Renal cortex interstitium (tissue), 11 donors: ENCODE results near the gene FES. TPM values are rescaled to one million over a fixed set of nuclear protein-coding genes. Genes with fewer than 3 reads are reported as not detected.

ENCODE experiments used
- DNase-seq, 11 donors: peaks; one replicate each; pipeline ENCODE4 v3.0.0-alpha.2; 2013; ENCODE audit warnings: low read depth in 9 of 11, low spot score in 4 of 11; ENCODE audit errors: extremely low read depth in 1 of 11
- polyA plus RNA-seq, 3 donors: library from polyadenylated mRNA; unstranded; fragments of 120-200 nt; gene quantifications; one replicate each; pipeline ENCODE4 v1.2.1, GENCODE V29; 2013; ENCODE audit not compliant: insufficient read length in 3 of 3

Gene FES
- polyA plus RNA-seq, 3 donors: 11.3 to 20.4 (median 18.9) TPM

DNA sequence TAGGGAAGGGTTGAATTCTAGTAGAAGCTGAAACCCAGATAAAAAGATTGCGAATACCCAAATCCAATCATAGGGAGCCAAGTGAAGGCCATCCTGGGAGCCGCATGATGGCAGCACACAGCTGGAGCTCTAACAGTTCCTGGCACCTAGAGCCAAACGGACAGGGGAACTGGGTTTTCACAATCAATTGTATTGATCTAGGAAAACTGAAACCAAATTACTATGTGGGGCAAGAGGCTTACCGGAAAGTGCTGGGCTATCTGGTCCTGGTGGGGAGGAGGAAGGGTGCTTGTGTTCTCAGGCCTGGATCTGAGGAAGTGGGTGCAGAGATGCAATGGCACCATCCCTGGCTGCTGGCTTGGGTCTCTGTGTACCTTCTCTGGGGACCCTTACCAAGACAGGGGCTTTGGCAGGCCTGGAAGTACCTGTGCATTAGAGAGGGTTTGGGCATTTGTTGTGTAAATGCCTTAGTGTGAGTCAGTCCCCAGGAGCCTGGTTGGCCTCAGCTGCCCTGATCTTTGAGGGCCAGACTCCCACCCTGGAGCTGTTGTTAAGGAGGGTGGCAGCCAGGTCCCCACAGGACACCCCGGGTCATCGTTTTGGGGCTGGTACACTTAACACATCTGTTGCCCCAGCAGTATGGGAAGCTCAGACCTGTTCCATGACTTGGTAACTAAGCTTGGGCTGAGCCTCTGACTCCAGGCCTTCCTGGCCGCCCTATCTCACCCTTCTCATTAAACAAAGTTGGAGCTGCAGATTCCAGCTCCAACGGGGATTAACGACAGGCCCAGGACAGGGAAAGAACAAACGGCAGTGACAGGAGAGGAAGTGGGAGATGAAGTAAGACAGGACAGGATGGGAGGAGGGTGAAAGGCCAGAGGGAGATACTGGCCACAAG lies 24.8 kb upstream of the FES start:
- DNase-seq: no peak

- no peak for DNase-seq
Measured at GRCh38 chr15:90860450-90860849, 23.9 kb upstream of the FES start.

DNA sequence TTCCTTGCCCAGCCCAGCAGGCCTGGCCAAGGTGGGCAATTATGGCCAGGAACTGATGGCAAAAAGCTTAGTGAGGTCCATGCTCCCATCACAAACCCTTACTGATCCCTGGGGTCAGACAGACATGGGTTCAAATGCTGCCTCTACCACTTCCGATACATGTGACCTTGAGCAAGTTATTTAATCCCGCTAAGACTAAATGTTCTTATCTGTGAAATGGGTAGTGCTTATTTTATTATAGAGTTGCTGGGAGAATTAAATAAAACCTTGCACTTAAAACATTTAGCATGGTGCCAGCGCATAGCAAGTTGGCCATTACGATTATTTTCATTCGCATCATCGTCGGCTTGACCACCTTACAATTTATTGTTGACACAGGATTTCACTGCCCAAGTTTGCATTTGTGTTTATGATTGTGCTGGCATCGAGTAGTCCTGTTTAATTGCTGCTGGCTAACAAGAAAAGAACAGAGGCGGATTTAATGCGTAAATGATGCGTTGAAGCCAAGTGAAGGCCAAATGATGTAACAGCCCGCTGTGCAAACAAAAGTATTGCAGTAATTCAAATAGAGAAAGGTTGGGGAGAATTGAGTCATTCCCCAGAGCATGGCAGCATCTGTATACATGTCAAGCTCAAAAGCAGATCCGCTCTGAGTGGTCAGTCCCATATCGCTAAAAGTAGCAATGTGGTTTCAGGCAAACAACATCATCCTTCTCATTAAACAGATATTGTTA lies 23.2 kb upstream of the FES start:
- DNase-seq: no peak

DNA sequence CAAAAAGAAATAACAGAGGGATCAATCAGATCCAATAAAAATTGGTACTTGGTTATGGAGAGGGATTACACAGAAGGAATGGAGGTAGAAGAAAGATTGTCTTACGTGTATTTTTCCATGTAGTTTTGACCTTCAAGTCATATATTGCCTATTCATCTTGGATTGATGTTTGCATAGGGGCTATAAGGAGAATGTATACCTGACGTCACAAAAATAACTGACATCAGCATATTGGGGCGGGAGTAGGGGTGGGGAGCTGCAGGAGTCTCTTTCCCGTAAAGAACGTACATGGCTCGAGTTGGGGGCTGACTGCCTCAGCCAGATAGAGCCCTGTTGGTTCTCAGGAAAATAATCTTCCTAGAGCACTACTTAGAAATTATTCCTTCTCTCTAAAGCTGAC lies 21.8 kb upstream of the FES start:
- DNase-seq: no peak

- no peak for DNase-seq
Measured at GRCh38 chr15:90862964-90863778, 21.1 kb upstream of the FES start.

GRCh38 chr15:90863987-90864386 lies 20.3 kb upstream of the FES start:
- no peak for DNase-seq

GRCh38 chr15:90864507-90864906 lies 19.8 kb upstream of the FES start:
- DNase-seq: no peak

DNA sequence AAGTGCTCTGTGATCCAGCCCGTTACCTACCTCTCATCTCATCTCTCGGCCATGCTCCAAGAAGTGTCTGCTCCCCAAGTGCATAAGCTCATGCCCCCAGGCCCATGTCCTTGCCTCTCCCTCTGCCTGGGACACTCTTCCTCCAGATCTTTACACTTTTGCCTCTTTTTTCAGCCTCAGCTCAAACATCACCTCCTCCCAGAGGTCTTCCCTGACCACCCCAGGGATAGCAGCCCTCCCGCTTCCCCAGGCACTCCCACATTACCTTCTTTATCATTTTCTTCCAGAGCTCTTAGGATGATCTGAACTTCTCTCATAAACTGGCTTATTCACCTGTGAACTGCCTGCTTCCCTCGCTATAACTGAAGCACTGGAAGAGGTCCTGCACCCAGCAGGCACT lies 18.6 kb upstream of the FES start:
- DNase-seq: no peak

DNA sequence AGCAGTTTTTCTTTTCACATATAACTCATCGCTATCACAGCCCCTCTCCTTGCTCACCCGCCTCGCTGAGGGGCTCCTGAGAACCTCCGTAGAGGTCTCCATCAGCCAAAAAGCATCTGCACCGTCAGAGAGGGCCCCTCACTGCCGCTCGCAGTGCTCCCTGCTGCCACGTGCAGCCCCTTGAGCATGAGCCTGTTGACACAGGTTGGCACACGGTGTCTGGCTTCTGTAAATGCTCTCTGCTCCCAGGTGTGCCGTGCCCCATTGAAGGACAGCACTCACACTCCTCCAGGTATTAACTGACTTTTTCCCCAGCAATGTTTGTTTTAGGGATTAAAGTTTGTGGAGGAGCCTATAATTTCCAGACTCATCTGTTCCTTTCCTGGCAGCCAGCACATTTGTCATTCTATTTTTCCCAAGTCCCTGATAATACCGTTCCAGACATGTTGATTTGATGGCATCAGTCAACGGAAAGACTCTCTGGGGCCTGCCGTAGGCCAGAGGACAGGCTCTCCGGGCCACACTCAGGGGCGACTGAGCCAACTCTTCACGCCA lies 18.1 kb upstream of the FES start:
- DNase-seq: no peak

GRCh38 chr15:90866800-90867199 lies 17.5 kb upstream of the FES start:
- no peak for DNase-seq

GRCh38 chr15:90868261-90868689 lies 16.0 kb upstream of the FES start, which contains the start of gene FURIN:
FURIN (plus strand) TSS chr15:90868588; CDS start chr15:90875741, 7,153 bp downstream.
- no peak for DNase-seq

DNA sequence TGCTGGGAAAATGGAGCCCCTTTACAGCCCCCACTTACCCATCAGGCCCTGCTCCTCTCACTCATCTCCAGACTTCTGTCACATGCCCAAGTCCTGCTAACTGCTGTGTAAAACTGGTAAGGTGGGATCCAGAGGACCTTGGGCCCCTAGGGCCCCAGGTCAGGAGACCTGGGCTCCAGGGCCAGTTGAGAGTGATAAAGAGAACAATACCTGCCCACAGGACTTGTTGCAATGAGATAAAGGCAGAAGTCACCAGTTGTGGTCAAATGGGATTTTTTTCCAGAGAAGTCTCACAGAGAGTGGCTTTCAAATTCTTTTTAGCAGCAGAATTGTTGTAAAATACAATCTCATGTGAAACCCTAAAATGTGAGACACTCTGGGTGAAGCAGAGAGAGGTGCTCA lies 15.2 kb upstream of the FES start:
- no peak for DNase-seq

DNA sequence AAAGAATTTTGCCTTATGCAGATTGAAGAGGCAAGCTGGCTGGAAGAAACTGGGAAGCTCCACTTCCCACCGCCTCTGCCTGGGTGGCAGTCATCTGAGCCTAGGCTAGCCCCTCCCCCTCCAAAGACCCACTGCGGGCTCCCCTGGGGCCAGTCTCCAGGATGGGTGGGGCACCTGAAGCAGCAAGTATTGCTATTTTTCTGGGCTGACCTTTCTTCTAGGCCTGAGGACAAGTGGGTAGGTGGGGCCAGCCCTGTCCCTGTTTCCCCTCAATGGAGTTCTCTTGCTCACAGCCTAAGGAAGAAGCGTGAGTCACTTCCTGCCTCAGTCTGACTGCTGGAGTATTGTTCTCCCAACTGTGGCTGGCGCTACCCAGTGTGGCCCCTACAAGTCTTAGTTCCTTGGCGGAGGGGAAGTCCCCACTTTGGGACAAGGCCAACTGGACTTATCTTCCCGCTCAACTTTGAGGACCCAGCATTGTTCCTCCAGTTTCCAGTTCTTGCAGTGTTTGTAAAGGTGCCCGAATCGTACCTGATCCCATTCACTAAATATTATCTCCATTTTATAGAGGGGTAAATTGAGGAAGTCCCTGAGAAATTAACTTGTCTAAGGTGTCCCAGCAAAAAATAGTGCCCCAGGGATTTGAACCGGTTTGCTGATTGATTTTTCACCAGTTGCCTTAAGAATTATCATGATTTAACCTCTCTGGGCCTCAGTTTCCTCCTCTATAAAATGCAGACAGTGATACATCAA lies 14.5 kb upstream of the FES start:
- DNase-seq: no peak

DNA sequence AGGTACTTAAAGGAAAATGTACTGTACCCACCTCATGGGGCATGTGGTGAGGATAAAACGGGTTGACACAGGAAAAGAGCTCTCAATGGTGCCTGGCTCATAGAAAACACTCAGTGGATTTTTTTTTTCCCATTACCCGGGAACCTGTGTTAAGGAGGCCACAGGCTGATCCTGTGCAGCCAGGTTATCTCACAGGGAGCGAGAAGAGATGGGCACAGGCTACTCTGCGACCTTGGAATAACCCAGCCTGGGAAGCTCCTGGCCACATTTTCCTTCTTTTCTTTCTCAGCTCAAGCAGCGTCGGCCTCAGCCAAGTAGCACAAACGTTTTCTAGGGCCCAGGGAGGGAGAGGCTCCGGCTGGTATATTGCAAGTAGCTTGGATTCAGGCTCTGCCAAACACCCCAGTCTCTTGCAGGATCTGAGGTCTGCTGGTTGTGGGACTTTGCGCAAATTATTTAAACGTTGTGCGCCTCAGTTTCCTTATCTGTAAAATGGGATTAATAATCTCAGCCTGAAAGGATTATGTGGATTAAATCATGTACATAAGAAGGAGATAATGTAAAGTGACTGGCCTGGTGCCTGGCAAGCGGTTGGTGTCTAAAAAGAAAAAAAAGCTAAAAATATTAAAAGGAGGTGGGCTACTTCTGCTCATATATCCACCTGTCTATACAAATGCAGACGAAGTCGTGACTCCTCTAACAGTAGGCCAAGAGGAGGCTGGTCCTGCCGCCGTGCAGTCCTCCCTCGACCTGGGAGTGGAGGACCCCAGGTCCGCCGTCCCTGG lies 13.8 kb upstream of the FES start:
- DNase-seq: no peak

GRCh38 chr15:90871139-90871715 lies 13.1 kb upstream of the FES start:
- peak in 1 of 11 donors; percentile 32 for DNase-seq

GRCh38 chr15:90871716-90872485 lies 12.4 kb upstream of the FES start:
- DNase-seq: no peak
